HK-2 (cell line): Measurements from ENCODE around the gene FOXP1.
"Not testable (repeated sequence)": the region's sequence is repeated elsewhere in the genome, so short reads cannot be mapped to it uniquely, and the experiment has no call there.

ENCODE experiments used
- DNase-seq: peaks from one replicate; pipeline ENCODE4 v3.0.0-alpha.2; 2018; ENCODE audit not compliant: unreplicated experiment

Gene FOXP1

DNA sequence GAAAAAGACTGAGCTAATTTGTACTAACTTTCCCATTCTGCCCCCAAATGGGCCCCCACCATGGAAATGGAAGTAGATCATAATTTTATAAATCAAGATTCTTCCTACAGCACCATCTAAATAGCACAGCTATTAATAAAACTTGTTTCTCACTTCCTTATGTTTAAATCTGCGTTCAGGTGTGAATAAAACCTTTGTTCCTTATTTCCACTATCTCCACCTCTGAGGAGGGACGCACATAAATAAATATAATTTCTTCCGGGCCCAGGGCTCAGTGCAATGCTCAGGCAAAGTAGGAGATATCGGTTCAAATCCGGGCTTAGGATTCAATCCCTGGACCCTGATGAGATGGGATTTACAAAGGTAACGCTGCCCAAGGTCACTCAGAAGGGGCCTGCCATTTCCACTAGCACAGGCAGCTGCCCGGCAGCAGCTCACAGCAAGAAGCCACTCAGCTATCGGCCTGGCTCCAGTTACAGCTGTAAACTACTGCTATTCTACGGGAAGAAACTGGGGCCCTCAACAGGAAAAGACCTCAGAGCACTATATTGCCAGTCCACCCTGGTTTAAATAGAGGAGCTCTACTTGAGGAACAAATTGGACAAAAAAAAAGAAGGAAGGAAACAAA, 52.5 kb downstream of the FOXP1 start:
- DNase-seq: no peak

DNA sequence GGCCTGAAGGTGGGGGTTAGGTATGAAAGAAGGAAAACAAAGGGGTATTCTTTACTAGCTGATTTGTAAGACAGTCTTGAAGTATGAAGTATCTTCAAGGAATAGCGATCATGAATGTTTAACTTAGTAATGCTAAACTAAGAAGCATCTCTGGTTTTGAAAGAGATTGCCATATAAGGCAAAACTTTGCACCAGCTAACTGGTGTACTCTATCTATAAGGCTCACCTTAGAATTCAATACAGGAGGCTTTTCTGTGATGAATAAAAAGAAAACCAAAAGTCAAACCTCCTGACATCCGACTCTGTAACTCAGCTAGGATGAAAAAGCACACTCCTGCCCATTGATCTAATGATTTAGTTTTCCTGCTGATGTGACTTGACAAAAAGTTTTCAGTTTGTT, 54.7 kb downstream of the FOXP1 start:
- no peak for DNase-seq

DNA sequence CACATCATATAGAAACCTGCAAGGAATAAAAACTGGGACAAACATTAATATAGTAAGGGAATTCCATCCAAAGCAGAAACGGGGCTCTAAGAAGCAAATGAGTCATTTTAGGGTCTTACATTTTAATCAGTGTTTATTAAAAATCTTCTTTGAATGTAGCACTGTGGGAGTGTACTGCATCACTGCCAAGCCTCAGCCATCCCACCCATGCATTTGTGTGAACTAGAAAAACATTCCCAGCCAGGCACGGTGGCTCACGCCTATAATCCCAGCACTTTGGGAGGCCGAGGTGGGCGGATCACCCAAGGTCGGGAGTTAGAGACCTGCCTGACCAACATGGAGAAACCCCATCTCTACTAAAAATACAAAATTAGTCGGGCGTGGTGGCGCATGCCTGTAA, 57.1 kb downstream of the FOXP1 start:
- DNase-seq: not testable (repeated sequence)

DNA sequence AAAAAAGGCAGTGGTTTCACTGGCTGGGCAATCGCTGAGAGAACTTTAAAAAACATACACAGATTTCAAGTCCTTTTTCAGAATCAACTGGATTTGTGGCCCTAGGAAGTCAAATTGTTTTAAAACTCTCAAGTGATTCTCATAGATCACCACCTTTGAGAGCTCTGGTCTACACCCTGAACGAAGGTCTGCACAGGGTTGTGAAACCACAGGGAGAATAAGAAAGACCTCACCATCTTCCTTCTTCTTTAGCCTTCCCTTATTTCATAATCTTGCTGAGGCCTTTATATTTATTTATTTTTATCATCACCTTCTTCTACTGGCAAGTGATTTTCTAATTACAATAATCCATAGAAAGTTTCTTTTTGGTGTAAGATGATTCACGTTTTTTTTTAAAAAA, 58.1 kb downstream of the FOXP1 start:
- DNase-seq: no peak

DNA sequence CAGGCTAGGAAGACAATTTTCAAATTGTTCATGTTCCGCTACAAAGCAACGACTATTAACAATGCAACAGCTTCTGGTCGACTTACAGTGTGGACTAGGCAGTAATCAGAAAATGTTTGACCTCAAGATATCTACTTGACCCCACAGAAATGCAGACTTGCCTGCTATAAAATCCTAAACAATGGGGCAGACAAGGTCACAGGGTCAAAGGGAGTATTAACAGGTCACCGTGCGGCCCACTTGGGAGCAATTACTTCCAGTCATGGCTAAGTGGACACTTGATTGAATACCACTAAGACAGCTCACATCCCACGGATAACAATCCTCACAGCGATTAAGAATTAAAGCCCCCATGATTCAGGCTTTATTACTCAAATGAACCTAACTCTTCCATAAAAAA, 58.9 kb downstream of the FOXP1 start:
- no peak for DNase-seq

DNA sequence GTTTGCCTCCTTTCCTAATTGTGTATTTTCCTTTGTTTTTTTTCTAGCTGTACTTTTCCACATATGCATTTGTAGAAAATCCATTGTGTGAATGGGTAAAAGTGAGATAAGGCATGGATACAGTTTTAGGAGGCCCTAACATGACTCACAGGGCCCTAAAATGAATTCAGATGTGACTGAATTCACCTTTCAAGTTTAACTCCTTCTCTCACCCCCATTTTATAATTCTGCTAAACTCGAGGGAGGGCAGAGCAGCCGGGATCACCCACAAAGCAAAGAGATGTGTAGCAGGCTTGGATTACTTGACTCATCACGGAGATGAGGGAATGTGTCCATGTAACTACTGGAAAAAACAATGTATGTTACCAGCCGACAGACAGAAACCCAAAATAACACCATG, 59.9 kb downstream of the FOXP1 start:
- DNase-seq: no peak

DNA sequence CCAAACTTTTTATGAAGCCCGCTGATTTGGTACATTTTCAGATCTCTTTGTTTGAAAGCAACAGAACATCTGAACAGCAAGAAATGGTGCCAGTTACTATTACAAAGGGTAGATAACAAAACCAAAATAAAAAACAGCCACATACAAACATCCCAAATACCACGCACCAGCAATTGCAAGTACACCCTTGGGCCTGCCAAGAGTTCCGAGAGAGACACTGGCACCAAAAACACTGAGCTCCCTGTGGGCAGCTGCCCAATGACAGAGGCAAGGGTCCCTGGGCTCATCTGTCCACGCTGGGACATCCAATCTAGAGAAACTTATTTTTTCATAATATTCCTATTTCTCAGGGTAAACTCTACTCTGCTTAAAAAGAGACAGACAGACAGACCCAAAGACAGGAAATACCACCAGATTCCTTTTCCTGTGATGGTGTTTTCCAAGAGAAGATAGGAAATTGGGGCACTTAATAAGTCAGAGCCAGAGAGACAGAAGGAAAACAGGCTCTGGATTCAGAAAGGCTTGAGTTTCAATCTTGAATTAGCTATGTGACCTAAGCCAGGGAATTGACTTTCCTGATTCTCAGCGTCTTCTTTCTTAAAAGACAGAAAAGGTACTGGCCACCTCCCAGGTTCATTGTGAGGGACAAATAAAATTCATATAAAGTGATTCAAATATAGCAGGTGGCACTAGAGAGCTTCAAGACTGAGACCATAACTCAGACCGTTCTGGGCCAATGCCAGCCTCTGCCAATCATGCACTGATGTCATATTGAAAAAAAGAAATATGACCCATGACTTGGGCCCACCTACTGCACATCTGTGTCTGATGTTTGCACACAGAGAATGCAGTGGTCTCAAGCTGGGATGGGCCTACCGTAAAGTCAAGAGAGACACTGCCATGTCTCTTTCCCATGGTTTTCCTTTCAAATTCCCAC, 61.3 kb downstream of the FOXP1 start:
- DNase-seq: no peak

DNA sequence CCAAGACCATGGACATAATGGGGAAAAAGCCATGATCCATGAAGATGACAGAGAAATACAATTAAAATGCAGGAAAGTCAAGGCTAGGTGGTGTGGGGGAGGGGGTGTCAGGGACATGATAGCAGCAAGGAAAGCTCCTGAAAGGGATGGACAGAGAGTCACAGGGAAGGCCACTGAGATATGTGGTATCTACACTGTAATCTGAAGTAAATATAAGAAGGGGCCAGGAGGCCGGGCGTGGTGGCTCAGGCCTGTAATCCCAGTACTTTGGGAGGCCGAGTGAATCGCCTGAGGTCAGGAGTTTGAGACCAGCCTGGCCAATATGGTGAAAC, 62.5 kb downstream of the FOXP1 start:
- DNase-seq: no peak

DNA sequence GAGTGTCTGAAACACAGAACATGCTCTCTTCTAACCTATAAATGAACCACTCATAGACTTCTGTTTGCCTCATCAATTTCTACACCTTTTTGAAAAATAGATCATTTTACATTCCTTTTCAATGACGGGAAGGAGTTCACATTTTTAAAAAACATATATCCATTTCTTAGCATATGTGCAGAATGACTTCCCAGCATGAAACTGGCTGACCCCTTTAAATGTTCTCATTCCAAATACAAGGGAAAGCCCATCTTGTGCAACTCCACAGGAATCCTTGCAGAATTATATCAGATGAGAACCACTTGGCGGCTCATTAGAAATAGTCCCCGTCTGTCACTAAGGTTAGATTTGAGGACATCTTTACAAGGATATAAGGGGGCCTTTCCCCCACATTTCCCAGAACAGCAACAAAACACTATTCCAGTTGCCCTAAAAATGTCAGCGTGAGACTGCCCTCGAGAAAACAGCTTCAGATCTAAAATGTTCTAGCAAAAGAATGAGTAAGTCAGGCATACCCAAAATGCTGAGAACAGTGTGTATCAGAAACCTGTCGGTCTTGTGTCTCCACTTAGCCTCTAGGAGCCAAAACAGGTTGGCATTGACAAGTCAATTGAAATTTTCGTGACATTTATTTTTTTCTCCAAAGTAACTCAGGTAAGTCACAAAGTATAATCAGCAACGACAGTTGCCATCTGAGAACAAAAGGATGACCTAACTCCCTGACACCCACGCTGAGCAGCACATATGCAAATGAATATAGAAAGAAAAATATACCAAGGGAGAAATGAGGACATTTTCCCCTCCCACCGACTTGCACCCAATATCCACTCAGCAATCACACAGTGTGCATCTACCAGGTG, 63.1 kb downstream of the FOXP1 start:
- no peak for DNase-seq

DNA sequence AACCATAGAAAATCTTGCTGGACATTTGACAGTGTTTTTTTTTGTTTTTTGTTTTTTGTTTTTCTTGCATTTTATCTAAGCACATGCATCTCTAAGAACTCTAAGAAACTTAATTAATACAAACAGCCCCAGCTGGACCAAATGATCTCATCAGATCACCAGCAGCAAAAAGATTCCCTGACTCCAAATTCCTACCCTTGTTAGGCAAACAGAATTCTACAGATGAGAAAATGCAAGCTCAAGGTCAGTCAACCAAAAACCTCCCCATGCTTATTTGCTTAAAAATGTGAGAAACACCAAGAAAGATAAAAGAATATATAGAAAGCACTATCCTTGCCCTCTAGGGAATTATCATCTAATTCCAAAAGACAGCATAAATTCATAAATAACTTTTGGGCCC, 65.4 kb downstream of the FOXP1 start:
- no peak for DNase-seq

DNA sequence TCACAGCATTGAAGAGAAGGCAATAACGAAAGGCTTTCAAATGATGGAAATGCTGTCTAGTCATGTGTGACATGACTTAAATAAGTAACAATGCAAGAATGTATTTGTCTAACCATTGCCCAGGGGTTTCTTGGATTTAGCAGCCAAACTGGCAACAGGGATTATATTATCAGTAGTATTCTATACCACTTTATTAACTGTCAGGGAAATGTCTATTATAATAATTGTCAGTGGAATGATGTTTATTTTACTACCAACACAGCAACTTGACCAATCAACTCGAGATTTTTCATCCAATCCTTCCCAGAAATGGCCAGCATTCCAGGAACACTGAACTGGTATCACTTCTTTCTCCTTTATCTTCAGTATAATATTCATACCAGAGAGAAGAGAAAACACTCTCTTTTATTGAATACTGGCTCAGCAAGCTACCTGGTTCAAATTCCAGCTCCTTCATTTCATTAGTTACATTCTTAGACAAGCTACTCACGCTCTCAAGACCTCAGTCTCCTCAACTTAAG, 66.2 kb downstream of the FOXP1 start:
- no peak for DNase-seq

DNA sequence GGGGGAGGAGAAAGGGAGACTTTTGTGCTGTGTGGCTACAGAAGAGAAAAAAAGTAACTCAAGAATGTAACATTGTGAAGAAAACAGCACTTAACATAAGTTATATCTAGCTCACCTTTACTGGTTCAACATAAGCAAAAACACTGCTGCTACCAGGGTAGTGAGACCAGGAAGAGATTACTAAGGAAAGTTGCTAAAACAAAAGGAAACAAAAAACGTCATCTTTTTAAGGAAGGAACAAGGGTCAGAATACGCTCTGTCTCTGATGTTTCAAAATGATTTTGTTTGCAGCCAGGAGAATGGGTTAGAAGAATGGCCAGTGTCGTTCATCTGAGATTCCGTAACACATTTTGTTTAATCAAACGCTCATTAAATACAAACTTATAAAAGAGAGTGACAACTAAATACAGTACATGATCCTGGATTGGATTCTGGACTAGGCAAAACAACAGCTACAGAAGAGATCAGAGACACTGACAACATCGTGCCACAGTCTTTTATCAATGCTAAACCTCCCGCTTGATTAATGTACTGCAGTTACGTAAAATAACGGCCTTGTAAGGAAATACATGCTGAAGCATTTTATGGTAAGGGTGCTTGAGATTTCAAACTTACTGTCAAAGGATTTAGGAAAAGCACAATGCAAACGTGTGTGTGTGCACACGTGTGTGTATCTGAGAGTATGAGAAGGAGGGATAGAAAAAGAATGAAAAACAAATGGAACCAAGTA, 67.7 kb downstream of the FOXP1 start:
- no peak for DNase-seq

DNA sequence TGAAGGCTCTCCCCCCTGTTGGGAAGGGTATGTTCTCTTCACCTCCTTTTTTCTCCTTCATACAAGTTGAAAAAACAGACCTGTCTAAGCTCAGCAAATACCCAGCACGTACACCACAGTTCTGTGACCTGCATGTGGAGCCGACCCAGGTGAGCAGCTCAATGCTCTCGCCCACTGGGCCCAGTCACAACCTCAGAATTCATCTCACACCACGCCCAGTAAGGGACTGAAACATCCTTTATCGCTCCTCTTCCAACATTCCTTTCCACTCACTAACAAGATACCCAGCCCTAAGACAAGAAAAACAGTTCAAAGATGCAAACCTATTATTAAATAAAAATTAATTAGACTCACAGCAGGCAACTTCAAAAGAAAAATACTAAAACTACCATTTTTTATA, 68.9 kb downstream of the FOXP1 start:
- no peak for DNase-seq

DNA sequence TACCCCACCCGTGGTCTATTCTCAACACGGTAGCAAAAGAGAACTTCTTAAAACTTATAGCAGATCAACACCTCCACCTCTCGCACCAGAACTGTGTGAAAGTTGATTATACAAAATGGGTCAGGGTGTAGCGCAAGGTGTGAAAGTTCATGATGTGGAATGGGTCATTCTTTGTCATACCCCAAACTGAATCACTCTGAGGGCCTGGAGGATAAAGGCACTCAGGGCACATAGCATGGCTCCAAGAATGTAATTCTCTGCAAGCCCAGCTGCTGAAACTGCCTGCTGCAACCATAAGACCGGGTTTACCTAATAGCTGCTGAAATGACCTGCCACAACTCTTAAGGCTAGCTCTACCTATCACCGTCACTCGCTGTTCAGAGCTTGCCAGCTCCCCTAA, 70.0 kb downstream of the FOXP1 start:
- no peak for DNase-seq

DNA sequence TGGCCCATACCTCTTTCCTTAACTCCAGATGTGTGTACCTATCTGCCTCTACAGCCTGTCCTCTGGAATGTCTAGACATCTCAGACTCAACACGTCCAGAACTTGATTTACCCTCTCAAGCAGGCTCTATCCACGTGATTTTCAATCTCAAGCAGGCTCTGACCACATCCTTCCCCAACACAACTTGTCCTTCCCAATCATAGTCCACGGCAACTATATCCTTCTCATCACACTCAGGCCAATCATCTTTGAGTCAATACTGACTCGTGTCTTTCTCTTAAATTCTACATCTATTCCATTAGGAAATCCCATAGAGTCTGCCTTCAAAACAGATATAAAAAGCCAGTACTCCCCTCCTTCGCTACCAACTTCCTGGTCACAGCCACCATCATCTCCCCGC, 70.4 kb downstream of the FOXP1 start:
- no peak for DNase-seq

DNA sequence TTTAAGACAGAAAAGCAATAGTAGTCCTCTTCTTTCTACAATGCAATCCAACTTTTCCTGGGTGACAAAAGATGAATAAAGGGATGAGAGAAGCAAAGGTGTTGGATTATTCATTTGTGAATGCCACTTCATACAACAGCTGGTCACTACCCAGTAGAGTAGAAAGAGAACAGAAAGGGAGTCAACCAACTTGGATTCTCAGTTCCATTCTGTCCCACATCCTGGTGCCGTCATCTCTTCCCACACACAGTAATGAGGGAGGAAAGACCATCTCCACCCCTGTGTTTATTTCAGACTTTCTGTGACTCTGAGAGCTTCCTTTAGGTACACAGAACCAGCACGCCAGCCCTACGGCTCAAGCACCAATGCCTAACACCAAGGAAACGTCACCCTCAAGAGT, 71.0 kb downstream of the FOXP1 start:
- DNase-seq: no peak

DNA sequence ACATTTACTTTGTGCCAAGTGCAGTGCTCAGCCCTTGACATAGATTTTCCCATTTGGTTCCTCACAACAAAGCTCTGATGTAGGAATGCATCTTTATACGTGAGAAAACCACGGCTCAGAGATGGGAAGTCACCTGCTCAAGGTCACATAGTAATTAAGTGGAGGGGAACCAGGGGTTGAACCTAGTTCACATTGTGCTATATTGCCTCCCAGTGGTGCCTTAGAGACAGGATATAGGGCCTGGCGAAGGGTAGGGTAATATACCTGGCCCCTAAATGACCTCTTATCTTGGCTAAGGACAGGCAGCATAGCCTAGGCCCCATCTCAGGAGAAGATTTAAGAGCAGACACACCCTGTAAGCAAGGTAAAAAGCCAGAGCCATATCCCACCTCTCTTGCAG, 71.5 kb downstream of the FOXP1 start:
- no peak for DNase-seq

DNA sequence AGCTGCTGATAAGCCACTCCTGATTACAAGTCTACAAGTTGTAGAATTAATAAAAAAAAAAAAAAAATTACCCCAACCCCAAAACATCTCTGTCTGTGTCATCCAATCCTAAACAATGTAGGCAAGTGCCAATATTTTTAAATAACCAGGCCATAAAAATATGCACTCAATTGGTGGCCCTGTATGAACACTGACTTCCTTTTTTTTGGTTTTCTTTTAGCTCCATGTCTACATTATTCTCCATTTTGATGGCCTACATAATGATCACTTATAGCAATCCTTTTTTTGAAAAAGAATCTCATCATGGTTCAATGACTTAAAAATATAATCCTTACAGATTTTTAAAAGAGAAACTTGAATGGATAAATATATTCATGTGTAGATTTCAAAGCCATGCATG, 72.1 kb downstream of the FOXP1 start:
- no peak for DNase-seq

DNA sequence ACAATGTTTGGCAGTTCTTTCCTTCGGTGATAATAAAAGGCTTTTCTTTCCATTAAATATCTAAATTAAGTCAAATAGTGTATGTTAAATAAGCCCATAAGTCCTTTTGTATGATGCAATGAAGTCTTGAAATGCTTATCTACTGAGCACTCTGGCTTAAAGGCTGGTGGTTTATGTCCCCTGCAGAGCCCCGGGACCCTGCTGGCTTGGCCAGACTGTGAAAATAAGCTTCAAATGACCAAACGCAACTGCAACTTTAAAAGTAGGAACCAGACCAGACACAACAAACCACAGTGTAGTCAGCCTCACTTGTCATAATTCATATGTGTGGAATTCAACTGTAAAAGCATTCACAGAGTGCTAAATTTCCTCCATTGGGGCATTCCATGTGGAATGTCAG, 72.5 kb downstream of the FOXP1 start:
- DNase-seq: peak; percentile 70

DNA sequence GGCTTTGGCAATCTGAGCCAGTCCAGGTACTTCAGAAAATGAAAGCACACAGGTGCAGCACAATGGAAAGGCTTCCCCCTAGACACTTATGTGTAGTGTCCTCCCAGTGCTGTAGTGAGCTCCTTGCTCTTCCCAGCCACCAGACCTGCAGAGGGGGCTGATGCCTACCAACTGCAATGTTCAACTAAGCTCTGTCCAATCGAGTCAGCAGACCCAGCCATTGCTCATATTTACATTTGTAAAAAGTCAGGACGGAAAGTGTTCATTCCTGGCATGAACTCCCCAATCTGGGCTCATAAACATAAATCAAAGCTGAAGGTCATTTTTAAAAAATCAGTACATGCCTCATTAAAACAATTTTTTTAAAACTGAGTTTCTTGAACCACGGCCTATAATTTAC, 73.0 kb downstream of the FOXP1 start:
- DNase-seq: no peak

DNA sequence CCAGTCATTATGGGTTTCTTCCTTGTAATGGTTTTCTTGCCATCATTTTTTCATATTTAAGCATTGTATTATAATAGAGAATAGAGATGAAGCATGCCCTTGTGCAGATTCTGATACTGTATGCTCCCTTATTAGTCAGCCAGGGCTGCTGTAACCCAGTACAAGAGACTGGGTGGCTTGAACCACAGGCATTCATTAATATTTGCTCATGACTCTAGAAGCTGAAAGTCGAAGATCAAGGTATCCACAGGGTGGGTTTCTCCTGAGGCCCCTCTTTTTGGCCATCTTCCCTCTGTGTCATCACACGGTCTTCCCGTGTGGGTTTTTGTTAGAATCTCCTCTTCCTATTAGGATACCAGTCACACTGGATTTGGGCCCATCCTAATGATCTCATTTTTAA, 74.5 kb downstream of the FOXP1 start:
- DNase-seq: no peak
